ENCODE results near the gene MX1. TPM values are rescaled to one million over a fixed set of nuclear protein-coding genes. Genes with fewer than 3 reads are reported as not detected.

The MX1 gene
- total and polyA plus RNA-seq, 2 experiments from 2014 or later, result 2.1 to 6.5 TPM

GRCh38 chr21:41431788-41432548 is 5.9 kb downstream of the MX1 start:
- H3K27ac Mint-ChIP-seq, result no peak overlapping the region
- H3K36me3 ChIP-seq (ENCODE audit: insufficient read depth), result no peaks in the 10 kb centered on the region
- no peak overlapping the region for H3K4me3 Mint-ChIP-seq
- peaks cover 12% of the 10 kb centered on the region; the same call in 2 of the 3 replicates for H3K4me1 Mint-ChIP-seq
- H3K27me3 ChIP-seq (ENCODE audit: insufficient read depth), result peaks cover 17% of the 10 kb centered on the region
- H3K4me3 ChIP-seq, result no peak overlapping the region
- peaks cover 11% of the 10 kb centered on the region for H3K27me3 Mint-ChIP-seq (ENCODE audit: insufficient read depth, low read depth, poor library complexity)
- 0 out of 2 replicates have a peak, but pooled peaks cover 3% of the 10 kb centered on the region for H3K9me2 ChIP-seq (ENCODE audit: insufficient read depth)
- no peak overlapping the region for H3K4me2 ChIP-seq
- no peaks in the 10 kb centered on the region for H4K20me1 ChIP-seq (replicated peaks; ENCODE audit: insufficient read depth)
- TF ChIP-seq ZNF114 (CRISPR knock-in tag; IDR thresholded peaks at IDR 0.05) (no peak), POLR2AphosphoS5 (IDR thresholded peaks at IDR 0.05; ENCODE audit: low read depth) (no peak), JUNB (IDR thresholded peaks at IDR 0.05; ENCODE audit: unreplicated experiment) (no peak)
- H3K36me3 Mint-ChIP-seq (ENCODE audit: low read depth), result peaks cover 6% of the 10 kb centered on the region
- no peak overlapping the region for H3K27ac ChIP-seq (ENCODE audit: low read depth)
- no peaks in the 10 kb centered on the region for H3K9me3 Mint-ChIP-seq
- no peak overlapping the region for H2AFZ ChIP-seq
- H3F3A ChIP-seq (replicated peaks; ENCODE audit: low read depth), result no peaks in the 10 kb centered on the region
- H3K4me1 ChIP-seq (ENCODE audit: insufficient read depth), result peaks cover 4% of the 10 kb centered on the region; the same call in 1 of the 2 replicates
- no peak for DNase-seq (ENCODE audit: low spot score)
- no peak for ATAC-seq
- H3K79me2 ChIP-seq (replicated peaks; ENCODE audit: insufficient read depth), result no peaks in the 10 kb centered on the region

GRCh38 chr21:41432562-41433460 is 6.8 kb downstream of the MX1 start:
- Mint-ChIP-seq H3K9me3 (no peaks in the 10 kb centered on the region), H3K27ac (no peak overlapping the region), H3K4me3 (no peak overlapping the region), H3K27me3 (ENCODE audit: insufficient read depth, low read depth, poor library complexity) (peaks cover 3% of the 10 kb centered on the region), H3K4me1 (peaks cover 8% of the 10 kb centered on the region; the same call in 2 of the 3 replicates), H3K36me3 (ENCODE audit: low read depth) (peaks cover 6% of the 10 kb centered on the region)
- H3F3A ChIP-seq (replicated peaks; ENCODE audit: low read depth), result no peaks in the 10 kb centered on the region
- no peaks in the 10 kb centered on the region for H4K20me1 ChIP-seq (replicated peaks; ENCODE audit: insufficient read depth)
- peaks cover 8% of the 10 kb centered on the region for H3K27me3 ChIP-seq (ENCODE audit: insufficient read depth)
- ATAC-seq (no peak), DNase-seq (ENCODE audit: low spot score) (no peak)
- H2AFZ ChIP-seq, result no peak overlapping the region
- H3K79me2 ChIP-seq (replicated peaks; ENCODE audit: insufficient read depth), result no peaks in the 10 kb centered on the region
- H3K4me3 ChIP-seq, result no peak overlapping the region
- H3K36me3 ChIP-seq (ENCODE audit: insufficient read depth), result no peaks in the 10 kb centered on the region
- TF ChIP-seq CREB1 (CRISPR knock-in tag; IDR thresholded peaks at IDR 0.05; ENCODE audit: low read depth) (no peak), REST (IDR thresholded peaks at IDR 0.05; ENCODE audit: unreplicated experiment) (no peak), ETS1 (IDR thresholded peaks at IDR 0.05) (no peak)
- H3K4me1 ChIP-seq (ENCODE audit: insufficient read depth), result no peaks in the 10 kb centered on the region
- H3K27ac ChIP-seq (ENCODE audit: low read depth), result no peak overlapping the region
- H3K4me2 ChIP-seq, result no peak overlapping the region
- 0 out of 2 replicates have a peak, but pooled peaks cover 3% of the 10 kb centered on the region for H3K9me2 ChIP-seq (ENCODE audit: insufficient read depth)
